HepG2 (cell line): Measurements from ENCODE around the gene UBE2M. TPM values are rescaled to one million over a fixed set of nuclear protein-coding genes. Genes with fewer than 3 reads are reported as not detected.
A peak's percentile ranks its signal among the peaks of the same experiment; 100 is the strongest.

Source experiments
- ATAC-seq: fragments of 200-7000 bp; cut with Tn5 transposase; 3 replicates; pipeline ENCODE4 v1.9.1; 2020; ENCODE audit warnings: mild to moderate bottlenecking, moderate library complexity
- BruUV-seq: library from RNA; stranded (reverse); fragments of 400-500 nt; replicated peaks from 2 replicates; lab custom pipeline; 2021; lab: Mats Ljungman, UMichigan
- CTCF ChIA-PET: fragments of 300-600 bp; formaldehyde crosslinking; extraction: SDS; loops from one replicate; lab custom pipeline; 2021; ENCODE audit warnings: low total read pairs, inconsistent platforms, low intra/inter-chr PET ratio; lab: Yijun Ruan, JAX
- POLR2A ChIA-PET: fragments of 350-600 bp; sonication (Branson Sonifier 250); formaldehyde crosslinking; loops from one replicate; lab custom pipeline; 2020; ENCODE audit warnings: antibody characterized with exemption, inconsistent platforms; lab: Yijun Ruan, JAX
- DNase-seq: peaks from one replicate; pipeline ENCODE4 v3.0.0-alpha.2; 2015; ENCODE audit warnings: low spot score
- FAIRE-seq: peaks from 3 replicates; lab custom pipeline; 2011; peaks lifted over from hg19 to GRCh38; lab: Jason Lieb, UNC
- H2AFZ ChIP-seq: one replicate; pipeline ENCODE4 v1.6.1; 2011; ENCODE audit warnings: low read length, inconsistent platforms
- H3K27ac ChIP-seq: fragments of 300-600 bp; 3 replicates; pipeline ENCODE4 v1.8.0; 2011; ENCODE audit warnings: mixed run types, mild to moderate bottlenecking, mixed read lengths, low read length, inconsistent platforms; ENCODE audit not compliant: insufficient read depth; ENCODE audit errors: extremely low read length
- H3K27me3 ChIP-seq, 2 experiments: fragments of 200-600 bp in 1 of 2; 2 replicates in 1 of 2; 3 replicates in 1 of 2; pipeline versions ENCODE4 v1.6.0 to v1.8.0; 2011; ENCODE audit warnings: low read length in 2 of 2, mild to moderate bottlenecking in 2 of 2, moderate library complexity in 2 of 2, inconsistent platforms in 1 of 2; ENCODE audit not compliant: insufficient read depth in 2 of 2, control insufficient read depth in 1 of 2
- H3K36me3 ChIP-seq, 2 experiments: fragments of 200-600 bp in 1 of 2; replicated peaks in 1 of 2; 2 replicates in 1 of 2; 3 replicates in 1 of 2; pipeline versions ENCODE4 v1.5.1 to v1.8.0; 2011; ENCODE audit warnings: low read length in 2 of 2, inconsistent platforms in 1 of 2; ENCODE audit not compliant: insufficient read depth in 2 of 2, control insufficient read depth in 1 of 2
- H3K4me1 ChIP-seq: 2 replicates; pipeline ENCODE4 v1.5.1; 2012; ENCODE audit warnings: low read length, inconsistent platforms; ENCODE audit not compliant: insufficient read depth
- H3K4me2 ChIP-seq: 2 replicates; pipeline ENCODE4 v1.6.0; 2011; ENCODE audit warnings: low read depth, low read length, inconsistent platforms
- H3K4me3 ChIP-seq, 3 experiments: fragments of 200-600 bp in 1 of 3; sonication (generic), shearing (Covaris generic) in 1 of 3; replicated peaks in 1 of 3; 2 replicates each; pipeline ENCODE4 v1.5.1; 2011 to 2016; ENCODE audit warnings: low read length in 3 of 3, inconsistent platforms in 2 of 3, low read depth in 2 of 3, mild to moderate bottlenecking in 2 of 3, control low read depth in 1 of 3, mixed read lengths in 1 of 3; ENCODE audit not compliant: insufficient read depth in 1 of 3
- H3K79me2 ChIP-seq: one replicate; pipeline ENCODE4 v1.6.1; 2011; ENCODE audit warnings: low read length, inconsistent platforms; ENCODE audit not compliant: insufficient read depth
- H3K9ac ChIP-seq: 2 replicates; pipeline ENCODE4 v1.6.0; 2011; ENCODE audit warnings: mild to moderate bottlenecking, low read depth, low read length, inconsistent platforms; ENCODE audit not compliant: insufficient read depth
- H3K9me3 ChIP-seq: 2 replicates; pipeline ENCODE4 v1.5.1; 2012; ENCODE audit warnings: mild to moderate bottlenecking, low read length
- H4K20me1 ChIP-seq: 2 replicates; pipeline ENCODE4 v1.6.0; 2011; ENCODE audit warnings: inconsistent platforms, mild to moderate bottlenecking, low read length, moderate library complexity; ENCODE audit not compliant: insufficient read depth
- AGO2 ChIP-seq: fragments of 200-400 bp; formaldehyde crosslinking; optimal IDR thresholded peaks from 2 replicates; pipeline ENCODE3; 2017; ENCODE audit warnings: mild to moderate bottlenecking, low read depth, low read length, moderate library complexity
- BRCA1 ChIP-seq: sonication (generic); formaldehyde crosslinking; IDR thresholded peaks from 2 replicates; pipeline ENCODE4 v1.4.0; 2020; ENCODE audit warnings: missing genetic modification reagents
- FOXK2 ChIP-seq: fragments of 450-650 bp; IDR thresholded peaks from 2 replicates; pipeline ENCODE4 v1.6.1; 2016
- GZF1 ChIP-seq: sonication (generic); formaldehyde crosslinking; IDR thresholded peaks from 2 replicates; pipeline ENCODE4 v1.5.1; 2020; ENCODE audit warnings: mild to moderate bottlenecking, missing genetic modification reagents
- HNRNPLL ChIP-seq: fragments of 200-400 bp; formaldehyde crosslinking; IDR thresholded peaks from 2 replicates; pipeline ENCODE4 v1.6.1; 2017; ENCODE audit warnings: mild to moderate bottlenecking, low read depth, low read length; ENCODE audit not compliant: poor library complexity, severe bottlenecking
- KDM5A ChIP-seq: fragments of 200-600 bp; sonication (generic); IDR thresholded peaks from 2 replicates; pipeline ENCODE4 v1.7.0; 2018; ENCODE audit warnings: antibody characterized with exemption, mild to moderate bottlenecking, low read length, borderline replicate concordance
- KDM5B ChIP-seq: sonication (generic); formaldehyde crosslinking; IDR thresholded peaks from 2 replicates; pipeline ENCODE4 v1.4.0; 2020; ENCODE audit warnings: missing genetic modification reagents, mild to moderate bottlenecking, borderline replicate concordance
- KLF6 ChIP-seq: IDR thresholded peaks from 2 replicates; pipeline ENCODE4 v1.8.0; 2016; ENCODE audit warnings: missing biosample characterization, missing genetic modification reagents
- MYC ChIP-seq: sonication (generic); formaldehyde crosslinking; IDR thresholded peaks from 2 replicates; pipeline ENCODE4 v1.9.0; 2021; ENCODE audit warnings: missing genetic modification reagents, borderline replicate concordance
- POLR2A ChIP-seq, 2 experiments: IDR thresholded peaks; 2 replicates each; pipeline ENCODE4 v1.6.1; 2011; ENCODE audit warnings: low read depth in 2 of 2, low read length in 2 of 2, mild to moderate bottlenecking in 1 of 2, moderate library complexity in 1 of 2; ENCODE audit not compliant: insufficient read depth in 1 of 2
- POLR2G ChIP-seq: fragments of 200-400 bp; formaldehyde crosslinking; IDR thresholded peaks from 2 replicates; pipeline ENCODE4 v1.6.1; 2018; ENCODE audit warnings: mild to moderate bottlenecking, low read depth, low read length, moderate library complexity
- RBFOX2 ChIP-seq: fragments of 200-400 bp; formaldehyde crosslinking; IDR thresholded peaks from 2 replicates; pipeline ENCODE4 v1.6.1; 2017; ENCODE audit warnings: low read depth, mild to moderate bottlenecking, low read length
- RBM22 ChIP-seq: fragments of 200-400 bp; formaldehyde crosslinking; optimal IDR thresholded peaks from 2 replicates; pipeline ENCODE3; 2017; ENCODE audit warnings: mild to moderate bottlenecking, low read length, moderate library complexity
- ZNF296 ChIP-seq: sonication (generic); formaldehyde crosslinking; conservative IDR thresholded peaks from 2 replicates; pipeline ENCODE4 v1.5.0; 2020; ENCODE audit warnings: mild to moderate bottlenecking, missing genetic modification reagents
- ZNF749 ChIP-seq: sonication (generic); formaldehyde crosslinking; IDR thresholded peaks from 2 replicates; pipeline ENCODE4 v1.8.0; 2022; ENCODE audit warnings: mild to moderate bottlenecking, missing genetic modification reagents, moderate library complexity, borderline replicate concordance
- WGBS: methylation state at CpG from one replicate; pipeline ENCODE4 v1.1.6; 2017; ENCODE audit warnings: low lambda C conversion rate; 5-methylcytosine and 5-hydroxymethylcytosine counted together
- in situ Hi-C: cut with HindIII; loops from 2 replicates; pipeline ENCODE4 v1.10.0; 2017; ENCODE audit warnings: low pct_unique_long_range_greater_than_20kb; ENCODE audit not compliant: extremely low pct_ligation_motif_present
- intact Hi-C: fragments of 100-400 bp; cut with micrococcal nuclease; formaldehyde crosslinking; loops from one replicate; pipeline ENCODE4 v1.10.0; 2022; ENCODE audit not compliant: unreplicated experiment
- polyA plus RNA-seq, 8 experiments: library from polyadenylated mRNA; depleted of rRNA in 3 of 8; stranded (reverse) in 7 of 8; unstranded in 1 of 8; fragments of >200 nt; fragmentation: Illumina TruSeq in 4 of 8; extraction: Trizol in 4 of 8; gene quantifications; 2 replicates each; pipeline versions ENCODE4 v1.2.1 to v1.2.3, GENCODE V29; 2011 to 2016; ENCODE audit warnings: low read depth in 4 of 8, missing spikeins in 1 of 8, mixed read lengths in 1 of 8; ENCODE audit not compliant: insufficient read depth in 1 of 8
- total RNA-seq, 5 experiments: library from RNA; depleted of rRNA; stranded (reverse); fragments of >200 nt; fragmentation: Illumina TruSeq; extraction: Trizol; gene quantifications; 2 replicates each; pipeline ENCODE4 v1.2.3, GENCODE V29; 2016; ENCODE audit warnings: low read depth in 1 of 5

Gene UBE2M
- total and polyA plus RNA-seq, 2 of the 13 experiments (the other 11 are each of a cell fraction or from before 2014, with no cell fraction given), result 36.2 to 50.3 TPM

- no peak for FAIRE-seq
- no peak for ATAC-seq
- H3K4me3 ChIP-seq, result no peak overlapping the region
- in situ Hi-C loops (no loop called here), intact Hi-C loops (no loop called here)
- H3K9ac ChIP-seq, result no peak overlapping the region
- peaks cover 39% of the 10 kb centered on the region for H3K79me2 ChIP-seq
- no TSS peak for BruUV-seq
- no peak overlapping the region for H3K27ac ChIP-seq
- POLR2A ChIA-PET, result interaction anchor here (2.5 kb wide), 1 partner anchor 10 kb away, joined by 8 read pairs; no protein-coding TSS in a partner anchor
- CTCF ChIA-PET, result no interaction called here
- peaks cover 35 to 70% of the 10 kb centered on the region in 2 experiments for H3K36me3 ChIP-seq
- no peak for DNase-seq
- H3K4me2 ChIP-seq, result no peak overlapping the region
- 93% methylated on average over 6 of the region's 11 CpGs for WGBS
- no peaks in the 10 kb centered on the region for H3K9me3 ChIP-seq
- peaks cover 48% of the 10 kb centered on the region for H4K20me1 ChIP-seq
- H2AFZ ChIP-seq, result no peak overlapping the region
- H3K27me3 ChIP-seq, result no peaks in the 10 kb centered on the region; a peak in 1 of 5 replicates
- 0 out of 4 replicates have a peak, but pooled peaks have one; percentile 8 to 26 for TF ChIP-seq POLR2A (IDR thresholded peaks at IDR 0.05; ENCODE audit: insufficient read depth in 1 of 2, low read depth in 2 of 2, low read length in 2 of 2)
- TF ChIP-seq AGO2, result peak; percentile 11
- peak; percentile 84 for TF ChIP-seq RBM22
- 0 out of 2 replicates have a peak, but pooled peaks have one; percentile 12 for TF ChIP-seq POLR2G
- TF ChIP-seq ZNF296 (CRISPR knock-in tag), result no peak
- H3K4me1 ChIP-seq, result peaks cover 34% of the 10 kb centered on the region
These were observed 8.6 kb downstream of the UBE2M start for GRCh38 chr19:58549664-58550361.

GRCh38 chr19:58548859-58549663 is 9.3 kb downstream of the UBE2M start:
- TF ChIP-seq ZNF749 (no peak), AGO2 (peak; percentile 51), MYC (CRISPR knock-in tag) (no peak), KLF6 (CRISPR knock-in tag) (no peak), RBFOX2 (0 out of 2 replicates have a peak, but pooled peaks have one; percentile 33), POLR2A (IDR thresholded peaks at IDR 0.05; ENCODE audit: insufficient read depth in 1 of 2, low read depth in 2 of 2, low read length in 2 of 2) (peak in 1 of 2 experiments; percentile 18; a peak in 1 of 4 replicates), KDM5A (no peak), HNRNPLL (peak; percentile 22), KDM5B (CRISPR knock-in tag) (no peak), FOXK2 (no peak), GZF1 (CRISPR knock-in tag) (no peak), BRCA1 (CRISPR knock-in tag) (no peak)
- in situ Hi-C loops, result no loop called here
- no TSS peak for BruUV-seq
- Histone ChIP-seq H3K9me3 (no peaks in the 10 kb centered on the region), H3K4me3 (no peak overlapping the region), H3K4me1 (peaks cover 34% of the 10 kb centered on the region), H4K20me1 (peaks cover 49% of the 10 kb centered on the region), H3K9ac (no peak overlapping the region), H2AFZ (no peak overlapping the region), H3K27me3 (no peaks in the 10 kb centered on the region; a peak in 1 of 5 replicates), H3K79me2 (peaks cover 41% of the 10 kb centered on the region), H3K36me3 (peaks cover 35 to 70% of the 10 kb centered on the region in 2 experiments), H3K27ac (no peak overlapping the region), H3K4me2 (no peak overlapping the region)
- 90% methylated on average over 8 of the region's 20 CpGs for WGBS
- POLR2A ChIA-PET, result interaction anchor here (2.5 kb wide), 1 partner anchor 10 kb away, joined by 8 read pairs; no protein-coding TSS in a partner anchor
- intact Hi-C loops, result no loop called here
- CTCF ChIA-PET, result no interaction called here
- ATAC-seq (no peak), DNase-seq (no peak), FAIRE-seq (no peak)
